Cerebellar nuclear complex (tissue), 1 donor: ENCODE data around the gene LRRC47.
"Not testable (repeated sequence)": the region's sequence is repeated elsewhere in the genome, so short reads cannot be mapped to it uniquely, and the experiment has no call there.

Source experiments
- DNase-seq, 2 experiments: peaks; one replicate each; lab custom pipeline; 2025; lab: John Stamatoyannopoulos, UW

LRRC47 gene

GRCh38 chr1:3814771-3815561 lies 18.7 kb upstream of the LRRC47 start:
- no peak for DNase-seq

- no peak for DNase-seq
These were observed 17.8 kb upstream of the LRRC47 start for GRCh38 chr1:3814065-3814464.

- no peak for DNase-seq
These were observed 15.3 kb upstream of the LRRC47 start for GRCh38 chr1:3811595-3811911.

GRCh38 chr1:3810149-3810761 lies 14.0 kb upstream of the LRRC47 start:
- DNase-seq: not testable (repeated sequence)

GRCh38 chr1:3809680-3810079 lies 13.4 kb upstream of the LRRC47 start:
- no peak for DNase-seq

- no peak for DNase-seq
These were observed 11.5 kb upstream of the LRRC47 start for GRCh38 chr1:3807769-3808168.

GRCh38 chr1:3805038-3805437 lies 8.7 kb upstream of the LRRC47 start:
- no peak for DNase-seq

GRCh38 chr1:3804627-3804944 lies 8.3 kb upstream of the LRRC47 start:
- not testable (repeated sequence) for DNase-seq

- DNase-seq: no peak
These were observed 7.8 kb upstream of the LRRC47 start for GRCh38 chr1:3803905-3804626.

GRCh38 chr1:3800795-3801194 lies 4.5 kb upstream of the LRRC47 start:
- DNase-seq: not testable (repeated sequence)

- DNase-seq: no peak
These were observed 3.8 kb upstream of the LRRC47 start for GRCh38 chr1:3799976-3800685.

- no peak for DNase-seq
These were observed 664 bp downstream of the LRRC47 start for GRCh38 chr1:3795453-3796214.

GRCh38 chr1:3790952-3791351 lies 5.3 kb downstream of the LRRC47 start:
- no peak for DNase-seq

- no peak for DNase-seq
These were observed 5.8 kb downstream of the LRRC47 start for GRCh38 chr1:3790500-3790923.

GRCh38 chr1:3789421-3790300 lies 6.6 kb downstream of the LRRC47 start:
- no peak for DNase-seq

- peak in 1 of 2 experiments; percentile 18 for DNase-seq
These were observed 7.4 kb downstream of the LRRC47 start for GRCh38 chr1:3788756-3789420.

GRCh38 chr1:3787745-3788605 lies 8.3 kb downstream of the LRRC47 start:
- no peak for DNase-seq

- DNase-seq: no peak
These were observed 9.0 kb downstream of the LRRC47 start for GRCh38 chr1:3787349-3787715.
